ENCODE results near the gene MPZL2.
A peak's percentile ranks its signal among the peaks of the same experiment; 100 is the strongest.

MPZL2 gene

GRCh38 chr11:118287006-118287405, 22.9 kb upstream of the MPZL2 start:
- DNase-seq (ENCODE audit: low spot score) (no peak), ATAC-seq (ENCODE audit: low read depth) (peak; percentile 86)
- no peak overlapping the region for H3K4me3 ChIP-seq (ENCODE audit: severe bottlenecking)
- no peaks in the 10 kb centered on the region for H3K9me3 ChIP-seq (ENCODE audit: severe bottlenecking)
- no peaks in the 10 kb centered on the region for H3K36me3 ChIP-seq (ENCODE audit: low read depth)
- no peaks in the 10 kb centered on the region for H3K27me3 ChIP-seq (ENCODE audit: insufficient read depth, poor library complexity, severe bottlenecking)
- TF ChIP-seq CTCF (IDR thresholded peaks at IDR 0.05; ENCODE audit: poor library complexity, severe bottlenecking) = no peak
- H3K4me1 ChIP-seq (ENCODE audit: insufficient read depth, poor library complexity, severe bottlenecking) = peaks cover 27% of the 10 kb centered on the region
- H3K27ac ChIP-seq (ENCODE audit: poor library complexity, severe bottlenecking) = peak overlapping the region; percentile 32

DNA sequence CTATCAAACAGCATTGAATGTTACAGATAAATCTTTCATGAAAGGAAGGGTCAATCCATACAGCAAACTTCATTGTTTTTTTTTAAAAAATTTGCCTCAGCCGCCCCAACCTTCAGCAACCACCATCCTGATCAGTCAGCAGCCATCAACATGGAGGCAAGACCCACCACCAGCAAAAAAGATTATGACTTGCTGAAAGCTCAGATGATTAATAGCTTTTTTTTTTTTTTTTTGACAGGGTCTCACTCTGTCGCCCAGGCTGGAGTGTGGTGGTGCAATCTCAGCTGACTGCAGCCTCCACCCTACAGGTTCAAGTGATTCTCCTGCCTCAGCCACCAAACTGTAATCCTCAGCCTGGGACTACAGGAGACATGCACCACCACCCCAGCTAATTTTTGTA, 22.4 kb upstream of the MPZL2 start:
- Histone ChIP-seq H3K4me3 (ENCODE audit: severe bottlenecking) (no peak overlapping the region), H3K9me3 (ENCODE audit: severe bottlenecking) (no peaks in the 10 kb centered on the region), H3K4me1 (ENCODE audit: insufficient read depth, poor library complexity, severe bottlenecking) (peaks cover 23% of the 10 kb centered on the region), H3K36me3 (ENCODE audit: low read depth) (no peaks in the 10 kb centered on the region), H3K27ac (ENCODE audit: poor library complexity, severe bottlenecking) (peak overlapping the region; percentile 32), H3K27me3 (ENCODE audit: insufficient read depth, poor library complexity, severe bottlenecking) (no peaks in the 10 kb centered on the region)
- no peak for TF ChIP-seq CTCF (IDR thresholded peaks at IDR 0.05; ENCODE audit: poor library complexity, severe bottlenecking)
- ATAC-seq (ENCODE audit: low read depth) = peak; percentile 22; the same call in 1 of the 3 replicates
- DNase-seq (ENCODE audit: low spot score) = no peak

DNA sequence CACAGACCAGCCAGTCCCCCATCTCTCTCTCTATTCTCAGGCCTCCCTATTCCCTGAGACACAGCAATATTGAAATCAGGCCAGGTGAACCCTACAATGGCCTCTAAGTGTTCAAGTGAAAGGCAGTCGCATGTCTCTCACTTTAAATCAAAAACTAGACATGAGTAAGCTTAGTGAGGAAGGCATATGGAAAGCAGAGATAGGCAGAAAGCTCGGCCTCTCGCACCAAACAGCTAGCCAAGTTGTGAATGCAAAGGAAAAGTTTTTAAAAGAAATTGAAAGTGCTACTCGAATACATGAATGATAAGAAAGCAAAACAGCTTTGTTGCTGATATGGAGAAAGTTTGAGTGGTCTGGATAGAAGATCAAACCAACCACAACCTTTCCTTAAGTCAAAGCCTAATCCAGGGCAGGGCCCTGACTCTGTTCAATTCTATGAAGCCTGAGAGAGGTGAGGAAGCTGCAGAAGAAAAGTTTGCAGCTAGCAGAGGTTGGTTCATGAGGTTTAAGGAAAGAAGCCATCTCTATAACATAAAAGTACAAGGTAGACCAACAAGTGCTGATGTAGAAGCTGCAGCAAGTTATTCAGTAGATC, 19.8 kb upstream of the MPZL2 start:
- no peaks in the 10 kb centered on the region for H3K9me3 ChIP-seq (ENCODE audit: severe bottlenecking)
- no peak for TF ChIP-seq CTCF (IDR thresholded peaks at IDR 0.05; ENCODE audit: poor library complexity, severe bottlenecking)
- H3K4me3 ChIP-seq (ENCODE audit: severe bottlenecking) = no peak overlapping the region
- H3K36me3 ChIP-seq (ENCODE audit: low read depth) = no peaks in the 10 kb centered on the region
- no peaks in the 10 kb centered on the region for H3K27me3 ChIP-seq (ENCODE audit: insufficient read depth, poor library complexity, severe bottlenecking)
- ATAC-seq (ENCODE audit: low read depth) (no peak), DNase-seq (ENCODE audit: low spot score) (no peak)
- H3K27ac ChIP-seq (ENCODE audit: poor library complexity, severe bottlenecking) = no peak overlapping the region
- peaks cover 17% of the 10 kb centered on the region for H3K4me1 ChIP-seq (ENCODE audit: insufficient read depth, poor library complexity, severe bottlenecking)

DNA sequence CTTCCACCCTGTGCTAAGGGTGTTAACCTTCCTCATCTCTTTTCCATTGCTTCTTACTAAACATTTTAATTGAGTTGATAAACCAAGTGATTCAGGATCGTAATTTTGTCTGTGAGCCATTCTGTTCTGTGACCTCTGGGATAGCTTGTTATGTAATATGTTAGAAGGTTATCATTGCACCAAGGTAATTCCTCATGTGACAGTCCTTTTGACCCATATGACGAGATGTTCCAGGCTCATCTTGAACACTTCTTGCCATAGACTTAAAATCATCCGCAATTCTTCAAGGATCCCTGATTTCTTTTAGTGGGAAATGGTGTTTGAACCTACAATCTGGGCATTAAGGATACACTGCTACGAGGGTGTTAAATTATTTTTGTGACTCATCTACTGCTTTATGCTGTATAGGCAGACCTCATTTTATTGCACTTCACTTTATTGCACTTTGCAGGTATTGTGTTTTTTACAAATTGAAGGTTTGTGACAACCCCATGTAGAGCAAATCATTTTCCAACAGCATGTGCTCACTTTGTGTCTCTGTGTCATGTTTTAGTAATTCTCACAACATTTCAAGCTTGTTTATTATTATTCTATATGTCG, 19.0 kb upstream of the MPZL2 start:
- ATAC-seq (ENCODE audit: low read depth) = no peak
- TF ChIP-seq CTCF (IDR thresholded peaks at IDR 0.05; ENCODE audit: poor library complexity, severe bottlenecking) = no peak
- Histone ChIP-seq H3K4me1 (ENCODE audit: insufficient read depth, poor library complexity, severe bottlenecking) (peaks cover 17% of the 10 kb centered on the region), H3K36me3 (ENCODE audit: low read depth) (no peaks in the 10 kb centered on the region), H3K9me3 (ENCODE audit: severe bottlenecking) (no peaks in the 10 kb centered on the region), H3K27ac (ENCODE audit: poor library complexity, severe bottlenecking) (no peak overlapping the region), H3K27me3 (ENCODE audit: insufficient read depth, poor library complexity, severe bottlenecking) (no peaks in the 10 kb centered on the region), H3K4me3 (ENCODE audit: severe bottlenecking) (no peak overlapping the region)
- no peak for DNase-seq (ENCODE audit: low spot score)

DNA sequence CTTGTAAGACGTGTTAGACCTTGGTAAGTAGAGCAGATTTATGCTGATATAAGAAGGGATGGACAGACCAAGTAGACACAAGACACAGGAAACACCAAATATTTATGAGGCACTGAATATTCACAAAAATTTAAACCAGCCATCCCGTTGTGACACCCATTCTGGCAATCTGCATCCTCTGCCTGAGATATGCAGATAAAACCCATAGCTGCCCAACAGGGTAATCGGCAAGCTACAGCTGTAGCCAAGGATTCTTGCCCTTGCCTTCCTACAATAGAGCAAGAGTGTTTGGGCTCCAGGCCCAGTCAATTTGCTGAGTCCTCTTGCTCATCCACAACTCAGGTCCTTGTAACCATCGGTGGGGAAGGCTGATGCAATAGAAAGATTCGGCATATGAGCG, 18.5 kb upstream of the MPZL2 start:
- TF ChIP-seq CTCF (IDR thresholded peaks at IDR 0.05; ENCODE audit: poor library complexity, severe bottlenecking) = no peak
- DNase-seq (ENCODE audit: low spot score) (no peak), ATAC-seq (ENCODE audit: low read depth) (no peak)
- peaks cover 20% of the 10 kb centered on the region for H3K4me1 ChIP-seq (ENCODE audit: insufficient read depth, poor library complexity, severe bottlenecking)
- H3K27me3 ChIP-seq (ENCODE audit: insufficient read depth, poor library complexity, severe bottlenecking) = no peaks in the 10 kb centered on the region
- H3K4me3 ChIP-seq (ENCODE audit: severe bottlenecking) = no peak overlapping the region
- H3K9me3 ChIP-seq (ENCODE audit: severe bottlenecking) = no peaks in the 10 kb centered on the region
- no peaks in the 10 kb centered on the region for H3K36me3 ChIP-seq (ENCODE audit: low read depth)
- H3K27ac ChIP-seq (ENCODE audit: poor library complexity, severe bottlenecking) = no peak overlapping the region

Measured in RWPE2 (cell line).